Thymus (tissue), 11 donors: Measurements from ENCODE around the gene CFAP52. TPM values are rescaled to one million over a fixed set of nuclear protein-coding genes. Genes with fewer than 3 reads are reported as not detected.
A peak's percentile ranks its signal among the peaks of the same experiment; 100 is the strongest.
"Not testable (repeated sequence)": the region's sequence is repeated elsewhere in the genome, so short reads cannot be mapped to it uniquely, and the experiment has no call there.

Experiments used
- DNase-seq, 9 donors: peaks; one replicate each; pipeline ENCODE4 v3.0.0-alpha.2; 2013; ENCODE audit warnings: low spot score in 9 of 9, low read depth in 6 of 9, missing footprints in 1 of 9
- H3K27ac ChIP-seq, 2 donors: one replicate each; pipeline ENCODE4 v1.5.1; 2013; ENCODE audit warnings: control low read depth in 1 of 2, low read depth in 1 of 2, low read length in 1 of 2, mild to moderate bottlenecking in 1 of 2, moderate library complexity in 1 of 2
- H3K27me3 ChIP-seq, 2 donors: one replicate each; pipeline ENCODE4 v1.5.1; 2013; ENCODE audit warnings: low read length in 1 of 2; ENCODE audit not compliant: control insufficient read depth in 2 of 2, insufficient read depth in 1 of 2
- H3K36me3 ChIP-seq, 2 donors: one replicate each; pipeline ENCODE4 v1.5.1; 2013; ENCODE audit warnings: low read length in 1 of 2, mild to moderate bottlenecking in 1 of 2, moderate library complexity in 1 of 2; ENCODE audit not compliant: control insufficient read depth in 2 of 2, insufficient read depth in 2 of 2
- H3K4me1 ChIP-seq, 2 donors: one replicate each; pipeline ENCODE4 v1.5.1; 2013; ENCODE audit warnings: low read length in 2 of 2; ENCODE audit not compliant: control insufficient read depth in 2 of 2, insufficient read depth in 2 of 2
- H3K4me3 ChIP-seq, 2 donors: one replicate each; pipeline ENCODE4 v1.5.1; 2013; ENCODE audit warnings: low read length in 2 of 2, control low read depth in 1 of 2, mild to moderate bottlenecking in 1 of 2
- H3K9me3 ChIP-seq, 2 donors: one replicate each; pipeline ENCODE4 v1.5.1; 2013; ENCODE audit warnings: low read length in 1 of 2, mild to moderate bottlenecking in 1 of 2; ENCODE audit not compliant: control insufficient read depth in 2 of 2, insufficient read depth in 1 of 2
- WGBS: extraction: QIAGEN DNeasy Blood & Tissue Kit; methylation state at CpG from one replicate; pipeline ENCODE4 v1.1.7; 2013; 5-methylcytosine and 5-hydroxymethylcytosine counted together
- polyA plus RNA-seq: library from polyadenylated mRNA; stranded (reverse); fragments of 200-250 nt; gene quantifications from one replicate; pipeline ENCODE4 v1.2.3, GENCODE V29; 2013
- total RNA-seq: library from RNA; stranded (reverse); fragments of 120-200 nt; gene quantifications from one replicate; pipeline ENCODE4 v1.2.4, GENCODE V29; 2013
- donor health status: healthy.

Gene CFAP52
- total and polyA plus RNA-seq, 2 donors: 0.76 to 1.6 TPM

DNA sequence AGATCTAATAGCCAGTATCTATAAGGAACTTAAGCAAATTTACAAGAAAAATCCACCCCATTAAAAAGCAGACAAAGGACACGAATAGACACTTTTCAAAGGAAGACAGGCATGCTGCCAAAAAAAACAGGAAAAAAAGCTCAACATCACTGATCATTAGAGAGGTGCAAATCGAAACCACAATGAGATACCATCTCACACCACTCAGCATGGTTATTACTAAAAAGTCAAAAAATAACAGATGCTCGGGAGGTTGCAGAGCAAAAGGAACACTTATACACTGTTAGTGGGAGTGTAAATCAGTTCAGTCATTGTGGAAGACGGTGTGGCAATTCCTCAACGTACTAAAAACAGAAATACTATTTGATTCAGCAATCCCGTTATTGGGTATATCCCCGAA lies 10.4 kb upstream of the CFAP52 start:
- Histone ChIP-seq H3K9me3 (no peaks in the 10 kb centered on the region), H3K36me3 (peaks cover 5 to 7% of the 10 kb centered on the region in 2 donors), H3K4me1 (no peaks in the 10 kb centered on the region), H3K4me3 (no peak overlapping the region), H3K27me3 (no peaks in the 10 kb centered on the region), H3K27ac (no peak overlapping the region)
- WGBS: 42% methylated on average over 7 of the region's 7 CpGs
- DNase-seq: no peak

DNA sequence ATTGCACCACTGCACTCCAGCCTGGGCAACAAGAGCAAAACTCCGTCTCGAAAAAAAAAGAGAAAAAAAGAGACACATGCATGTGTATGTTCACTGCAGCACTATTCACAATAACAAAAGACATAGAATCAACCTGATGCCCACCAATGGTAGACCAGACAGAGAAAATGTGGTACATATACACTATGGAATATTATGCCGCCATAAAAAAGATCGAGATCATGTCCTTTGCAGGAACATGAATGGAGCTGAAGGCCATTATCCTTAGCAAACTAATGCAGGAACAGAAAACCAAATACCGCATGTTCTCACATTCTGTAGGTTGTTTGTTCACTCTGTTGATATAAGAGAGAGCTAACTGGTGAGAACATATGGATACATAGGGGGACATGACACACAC lies 9.7 kb upstream of the CFAP52 start:
- H3K27me3 ChIP-seq, H3K27ac ChIP-seq, H3K4me1 ChIP-seq, H3K9me3 ChIP-seq, H3K4me3 ChIP-seq, H3K36me3 ChIP-seq, DNase-seq: not testable (repeated sequence)
- 97% methylated on average over 5 of the region's 5 CpGs for WGBS

DNA sequence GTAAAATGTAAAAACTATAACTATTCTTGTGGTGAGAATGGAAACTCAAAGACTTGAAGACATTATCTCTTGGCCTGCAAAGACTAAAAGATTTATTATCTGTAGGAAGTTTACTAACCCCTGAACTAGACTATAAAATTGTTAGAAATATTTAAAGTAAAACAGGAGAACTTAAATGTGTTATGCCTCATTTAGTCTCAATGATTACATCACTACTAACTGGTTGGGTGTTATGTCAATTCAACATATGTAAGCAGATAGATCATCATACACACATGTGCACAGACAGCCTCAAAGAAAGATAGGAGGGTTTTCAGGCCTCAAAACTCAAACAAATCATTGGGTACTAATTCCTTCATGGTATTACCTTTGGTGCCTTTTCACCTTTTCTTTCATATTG lies 8.4 kb upstream of the CFAP52 start:
- no peaks in the 10 kb centered on the region for H3K27me3 ChIP-seq
- peaks cover 5 to 7% of the 10 kb centered on the region in 2 donors for H3K36me3 ChIP-seq
- H3K4me3 ChIP-seq: no peak overlapping the region
- DNase-seq: no peak
- no peaks in the 10 kb centered on the region for H3K9me3 ChIP-seq
- H3K4me1 ChIP-seq: no peaks in the 10 kb centered on the region
- no peak overlapping the region for H3K27ac ChIP-seq

DNA sequence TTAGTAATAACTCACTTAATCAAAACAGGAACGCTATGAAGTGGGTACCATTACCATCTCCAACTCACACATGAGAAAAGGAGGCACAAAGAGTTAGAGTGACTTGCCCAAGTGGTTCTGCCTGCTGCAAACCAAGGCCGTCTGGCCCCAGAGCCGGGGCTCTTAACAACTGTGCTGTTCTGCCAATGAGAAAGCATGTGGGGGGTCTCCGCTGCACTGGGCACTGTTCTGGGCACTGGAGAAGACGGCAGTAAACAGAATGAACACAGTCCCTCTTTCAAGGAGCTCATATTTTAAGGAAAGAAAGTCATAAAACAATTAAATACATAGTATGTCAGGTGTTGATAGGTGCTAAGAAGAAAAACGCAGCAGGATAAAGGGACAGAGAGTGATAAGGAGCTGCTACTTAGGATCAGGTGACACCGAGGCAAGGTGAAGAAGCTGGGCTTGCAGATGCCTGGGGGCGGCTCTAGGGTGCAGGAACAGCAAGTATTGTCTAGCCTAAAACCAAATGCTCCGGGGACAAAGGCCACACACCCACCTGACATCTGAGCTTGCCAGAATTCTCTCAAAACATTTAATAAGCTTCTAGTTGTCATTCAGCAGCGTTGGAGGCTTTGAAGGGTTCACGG lies 7.4 kb upstream of the CFAP52 start:
- no peaks in the 10 kb centered on the region for H3K9me3 ChIP-seq
- no peak overlapping the region for H3K4me3 ChIP-seq
- WGBS: 94% methylated on average over 11 of the region's 11 CpGs
- H3K27me3 ChIP-seq: no peaks in the 10 kb centered on the region
- H3K36me3 ChIP-seq: peaks cover 5 to 7% of the 10 kb centered on the region in 2 donors
- DNase-seq: no peak
- no peaks in the 10 kb centered on the region for H3K4me1 ChIP-seq
- H3K27ac ChIP-seq: no peak overlapping the region

DNA sequence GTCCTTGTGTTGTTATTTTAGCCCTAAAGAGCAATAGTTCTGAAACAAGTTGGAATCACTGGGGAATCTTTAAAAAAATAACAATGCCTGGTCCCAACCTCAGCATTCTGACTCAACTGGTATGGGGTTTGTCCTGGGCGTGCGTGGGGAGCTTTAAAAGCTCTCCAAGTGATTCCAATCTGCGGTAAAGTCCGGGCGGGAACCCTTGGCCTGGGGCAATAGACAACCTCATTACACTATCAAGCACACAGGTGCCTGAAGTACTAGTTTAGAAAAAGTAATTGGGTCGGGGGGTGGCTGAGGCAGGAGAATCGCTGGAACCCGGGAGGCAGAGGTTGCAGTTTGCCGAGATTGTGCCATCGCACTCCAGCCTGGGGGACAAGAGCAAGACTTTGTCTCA lies 5.2 kb upstream of the CFAP52 start:
- H3K9me3 ChIP-seq: no peaks in the 10 kb centered on the region
- peaks cover 0 to 3% of the 10 kb centered on the region in 2 donors for H3K4me1 ChIP-seq
- H3K27me3 ChIP-seq: no peaks in the 10 kb centered on the region
- WGBS: 96% methylated on average over 10 of the region's 10 CpGs
- peaks cover 5 to 7% of the 10 kb centered on the region in 2 donors for H3K36me3 ChIP-seq
- no peak overlapping the region for H3K27ac ChIP-seq
- DNase-seq: no peak
- H3K4me3 ChIP-seq: no peak overlapping the region

DNA sequence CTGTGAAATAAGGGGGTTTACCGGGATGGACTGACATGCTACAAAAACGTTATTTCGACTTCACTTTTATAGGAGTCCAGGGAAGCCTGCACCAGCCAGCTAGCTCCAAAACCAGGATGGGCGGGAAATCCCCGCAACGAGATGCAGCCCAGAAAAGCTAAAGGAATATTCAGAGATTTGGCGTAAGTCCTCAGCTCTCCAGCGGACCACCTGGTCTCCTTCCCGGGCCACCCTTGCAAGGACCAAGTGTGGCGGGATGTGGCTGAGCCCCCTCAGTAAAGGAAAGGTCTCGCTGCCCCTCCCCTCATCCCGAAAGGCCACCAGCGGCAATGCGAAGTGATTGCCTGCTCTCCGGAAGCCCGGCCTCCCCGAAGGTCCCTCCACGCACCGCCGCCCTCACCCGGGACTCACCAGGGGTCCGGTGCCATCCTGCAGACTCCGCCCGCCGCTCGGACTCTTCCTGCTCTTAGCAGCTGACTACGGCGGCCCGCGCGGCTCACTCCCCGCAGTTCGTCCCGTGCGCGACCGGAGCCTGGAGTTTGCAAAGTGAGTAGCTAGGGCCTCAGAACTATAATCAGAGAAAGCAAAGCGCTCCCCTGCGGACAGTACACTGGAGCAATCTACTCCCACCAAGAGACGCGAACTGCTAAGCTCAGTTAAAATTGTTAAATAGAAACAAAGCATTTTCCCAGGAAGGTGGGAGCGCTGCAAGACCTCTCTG lies 901 bp upstream of the CFAP52 start, which contains the start of gene STX8:
TSS of gene STX8 (minus strand) at position 440 of the 721 bp plus-strand sequence. CDS start at position 428, 12 bp downstream.
- peaks cover 0 to 2% of the 10 kb centered on the region in 2 donors for H3K27me3 ChIP-seq
- H3K9me3 ChIP-seq: no peaks in the 10 kb centered on the region
- DNase-seq: peak in 8 of 9 donors; percentile 49 to 86 (median 64)
- H3K36me3 ChIP-seq: no peaks in the 10 kb centered on the region
- H3K4me1 ChIP-seq: peaks cover 5 to 10% of the 10 kb centered on the region in 2 donors
- H3K4me3 ChIP-seq: peak within 1 kb of the TSS; percentile 80 to 88
- H3K27ac ChIP-seq: peak within 1 kb of the TSS in 1 of 2 donors; percentile 52
- WGBS: under 1% methylated on average over 42 of the region's 42 CpGs

DNA sequence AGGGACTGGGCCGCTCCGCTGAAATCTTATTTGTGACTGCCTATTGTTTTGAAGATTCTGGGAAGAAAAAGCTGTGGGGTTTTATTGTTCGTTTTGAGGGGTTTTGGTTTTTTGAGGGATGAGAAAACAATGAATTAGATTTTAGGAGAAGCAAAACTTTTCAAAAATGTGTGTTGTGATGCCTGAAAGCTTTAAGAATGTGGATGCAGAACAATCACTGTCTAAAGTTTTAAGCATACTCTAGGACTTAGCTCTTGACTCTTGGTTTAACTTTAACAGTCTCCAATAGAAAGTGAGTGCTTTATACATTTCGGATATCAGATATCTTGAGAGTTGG lies 899 bp downstream of the CFAP52 start:
- H3K27me3 ChIP-seq: peaks cover 0 to 2% of the 10 kb centered on the region in 2 donors
- no peaks in the 10 kb centered on the region for H3K9me3 ChIP-seq
- H3K36me3 ChIP-seq: no peaks in the 10 kb centered on the region
- H3K4me1 ChIP-seq: peaks cover 5 to 10% of the 10 kb centered on the region in 2 donors
- H3K27ac ChIP-seq: no peak overlapping the region
- no peak for DNase-seq
- 9% methylated on average over 4 of the region's 4 CpGs for WGBS
- H3K4me3 ChIP-seq: no peak overlapping the region

DNA sequence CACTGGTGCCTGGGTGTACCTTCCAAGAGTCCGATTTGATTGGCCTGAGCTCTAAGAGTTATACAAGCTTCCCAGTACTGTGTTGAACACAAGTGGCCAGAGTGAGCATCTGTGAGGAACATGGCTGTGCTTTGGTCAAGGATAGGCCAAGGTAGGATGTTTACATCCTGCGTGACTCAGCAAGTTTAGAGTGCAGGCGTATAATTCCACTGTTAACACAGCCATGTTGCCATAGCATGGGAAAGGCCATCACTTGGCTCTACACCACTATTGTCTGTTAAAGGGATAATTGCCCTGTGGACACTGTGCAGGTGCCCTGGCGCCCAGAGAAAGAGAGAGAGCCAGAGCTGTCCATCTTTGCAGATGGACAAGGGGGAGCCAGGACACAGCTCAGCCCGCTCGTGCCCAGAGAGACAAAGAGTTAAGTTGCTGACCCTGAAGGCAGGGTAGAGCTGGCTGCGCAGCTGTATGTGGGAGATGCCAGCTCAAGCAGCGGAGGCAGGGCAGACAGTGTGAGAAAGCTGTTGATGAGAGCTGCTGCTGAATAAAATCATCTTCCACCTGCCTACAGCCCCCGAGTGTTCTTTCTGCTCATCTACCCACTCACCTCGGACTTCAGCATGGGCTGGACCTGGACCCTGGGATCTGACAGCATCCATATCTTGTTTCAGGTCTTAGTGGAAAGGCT lies 11.7 kb downstream of the CFAP52 start:
- no peaks in the 10 kb centered on the region for H3K27me3 ChIP-seq
- WGBS: 94% methylated on average over 10 of the region's 10 CpGs
- no peak overlapping the region for H3K27ac ChIP-seq
- peaks cover 0 to 4% of the 10 kb centered on the region in 2 donors for H3K9me3 ChIP-seq
- DNase-seq: no peak
- no peaks in the 10 kb centered on the region for H3K36me3 ChIP-seq
- H3K4me1 ChIP-seq: no peaks in the 10 kb centered on the region
- H3K4me3 ChIP-seq: no peak overlapping the region

DNA sequence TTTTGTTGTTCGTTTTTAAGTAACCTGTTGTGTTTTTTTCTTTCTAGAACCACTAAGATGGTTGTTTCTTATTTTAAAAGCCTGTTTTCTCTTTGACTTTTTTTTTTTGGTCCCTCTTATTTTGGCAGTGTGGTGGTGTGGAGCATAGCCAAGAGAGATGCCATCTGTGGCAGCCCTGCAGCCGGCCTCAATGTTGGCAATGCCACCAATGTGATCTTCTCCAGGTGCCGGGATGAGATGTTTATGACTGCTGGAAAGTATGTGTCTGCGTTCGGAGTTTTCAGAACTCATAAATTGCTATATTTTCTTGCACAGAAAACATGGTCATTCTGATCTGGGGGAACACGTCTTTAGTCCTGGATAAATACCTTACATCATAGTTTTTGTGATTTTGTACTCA lies 17.6 kb downstream of the CFAP52 start:
- Histone ChIP-seq H3K4me3 (no peak overlapping the region), H3K27ac (no peak overlapping the region), H3K36me3 (no peaks in the 10 kb centered on the region), H3K9me3 (no peaks in the 10 kb centered on the region), H3K4me1 (no peaks in the 10 kb centered on the region), H3K27me3 (no peaks in the 10 kb centered on the region)
- DNase-seq: no peak
- 96% methylated on average over 6 of the region's 6 CpGs for WGBS
